GM18858 (cell line): ENCODE data around the gene PRX.

Source experiments
- ATAC-seq: cut with Tn5 transposase; IDR thresholded peaks from one replicate; pipeline ENCODE4 v1.9.1; 2021; ENCODE audit not compliant: unreplicated experiment

PRX gene

GRCh38 chr19:40365613-40366401, 47.4 kb downstream of the PRX start:
- ATAC-seq = no peak

- ATAC-seq = no peak
Observed at GRCh38 chr19:40365010-40365409, 48.2 kb downstream of the PRX start.

GRCh38 chr19:40363069-40363468, 50.1 kb downstream of the PRX start:
- no peak for ATAC-seq

- ATAC-seq = no peak
Observed at GRCh38 chr19:40362160-40362559, 51.0 kb downstream of the PRX start.

GRCh38 chr19:40360708-40361241, 52.4 kb downstream of the PRX start:
- ATAC-seq = no peak

- no peak for ATAC-seq
Observed at GRCh38 chr19:40360020-40360707, 53.0 kb downstream of the PRX start.

- no peak for ATAC-seq
Observed at GRCh38 chr19:40358773-40359172, 54.4 kb downstream of the PRX start.

GRCh38 chr19:40357640-40358039, 55.5 kb downstream of the PRX start:
- ATAC-seq = no peak

GRCh38 chr19:40356681-40357595, 56.2 kb downstream of the PRX start:
- no peak for ATAC-seq

GRCh38 chr19:40355975-40356680, 57.0 kb downstream of the PRX start:
- no peak for ATAC-seq

- no peak for ATAC-seq
Observed at GRCh38 chr19:40348961-40349507, 64.1 kb downstream of the PRX start.

- peak; percentile 84 for ATAC-seq
Observed at GRCh38 chr19:40348125-40348913, 64.9 kb downstream of the PRX start, which contains the start of the genes C19orf47 and PLD3. Gene C19orf47 (minus strand): TSS chr19:40348397. CDS start chr19:40341857, 6,540 bp downstream. Gene PLD3 (plus strand): TSS chr19:40348695. CDS start chr19:40366484, 17,789 bp downstream.

GRCh38 chr19:40344422-40344821, 68.8 kb downstream of the PRX start:
- ATAC-seq = no peak
